ENCODE measurements around the gene DNER. TPM values are rescaled to one million over a fixed set of nuclear protein-coding genes. Genes with fewer than 3 reads are reported as not detected.
A peak's percentile ranks its signal among the peaks of the same experiment; 100 is the strongest.

DNER gene
- polyA plus RNA-seq, 3 donors, result 57.8 to 61.4 (median 61.3) TPM

DNA sequence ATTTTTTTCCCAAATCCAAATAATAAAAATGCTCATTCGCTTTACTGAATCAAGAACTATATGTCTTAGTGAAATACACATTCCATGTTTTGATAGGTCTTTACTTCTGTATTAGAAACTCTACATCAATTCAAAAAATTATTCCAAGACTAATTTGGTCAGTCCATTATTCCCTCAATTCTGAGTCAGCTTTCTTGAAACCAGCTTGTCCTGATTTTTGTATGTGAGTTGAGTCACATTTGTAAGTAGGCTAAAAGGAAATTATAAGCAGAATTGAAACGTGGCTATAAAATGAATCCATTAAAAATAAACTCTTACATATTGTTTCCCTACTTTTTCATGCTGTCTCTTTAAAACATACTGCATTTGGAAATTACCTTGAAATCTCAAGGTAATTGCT, 113.0 kb downstream of the DNER start:
- DNase-seq (ENCODE audit: extremely low read depth in 1 of 11, low read depth in 9 of 11, low spot score in 4 of 11), result no peak

DNA sequence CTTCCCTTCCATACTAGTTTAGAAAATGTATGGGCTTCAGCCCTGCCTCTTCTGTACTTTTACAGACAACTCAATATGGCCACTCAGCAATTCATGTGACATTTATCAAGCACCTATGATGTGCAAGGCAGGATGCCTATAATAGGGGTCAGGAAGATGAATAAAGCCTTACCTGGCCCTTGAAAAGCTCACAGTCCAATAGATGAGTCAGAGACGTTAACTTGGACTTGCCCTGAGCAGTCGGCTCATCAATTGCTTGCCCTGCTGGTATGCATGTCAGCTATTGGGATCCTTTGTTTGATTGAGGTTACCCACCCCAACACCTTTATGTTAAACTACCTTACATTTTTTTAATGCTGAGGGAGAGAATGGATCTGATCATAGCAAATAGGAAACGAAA, 116.1 kb downstream of the DNER start:
- no peak for DNase-seq (ENCODE audit: extremely low read depth in 1 of 11, low read depth in 9 of 11, low spot score in 4 of 11)

DNA sequence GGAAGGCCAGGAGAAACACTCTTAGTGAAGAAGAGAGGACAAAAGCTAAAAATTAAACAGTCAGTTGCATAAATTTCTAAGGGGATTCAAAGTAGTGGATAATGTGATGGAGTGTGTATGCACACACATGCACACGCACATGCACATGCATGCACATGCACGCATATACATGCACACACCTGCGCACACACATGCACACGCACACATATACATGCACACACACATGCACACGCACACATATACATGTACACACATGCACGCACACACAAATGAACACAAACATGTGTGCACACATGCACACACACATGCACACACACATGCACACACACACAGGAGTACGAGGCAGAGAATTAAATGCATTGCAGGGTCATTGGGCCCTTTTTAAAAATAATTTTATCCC, 117.6 kb downstream of the DNER start:
- DNase-seq (ENCODE audit: extremely low read depth in 1 of 11, low read depth in 9 of 11, low spot score in 4 of 11), result no peak

GRCh38 chr2:229591611-229592010, 122.7 kb downstream of the DNER start:
- DNase-seq (ENCODE audit: extremely low read depth in 1 of 11, low read depth in 9 of 11, low spot score in 4 of 11), result no peak

GRCh38 chr2:229586746-229587705, 127.3 kb downstream of the DNER start:
- DNase-seq (ENCODE audit: extremely low read depth in 1 of 11, low read depth in 9 of 11, low spot score in 4 of 11), result peak; percentile 40 to 75 (median 68)

DNA sequence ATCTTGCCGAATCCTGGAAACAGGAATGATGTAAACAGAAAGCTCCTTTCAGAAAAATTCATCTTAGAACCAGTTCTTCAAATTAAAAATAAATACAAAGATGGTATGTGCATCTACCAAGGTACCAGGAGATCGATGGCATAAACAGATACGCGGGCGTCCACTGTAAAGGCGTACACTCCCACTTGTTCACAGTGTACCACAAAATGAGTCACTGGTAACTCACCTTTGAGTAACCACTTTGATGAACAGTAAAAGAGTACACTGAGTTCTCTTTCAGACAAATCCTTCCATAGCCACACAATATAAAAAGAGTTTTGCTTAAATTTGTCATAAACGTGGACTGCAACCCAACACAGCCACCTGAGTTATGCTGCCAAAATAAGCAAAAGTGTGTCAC, 128.3 kb downstream of the DNER start:
- DNase-seq (ENCODE audit: extremely low read depth in 1 of 11, low read depth in 9 of 11, low spot score in 4 of 11), result no peak

GRCh38 chr2:229582151-229582550, 132.2 kb downstream of the DNER start:
- DNase-seq (ENCODE audit: extremely low read depth in 1 of 11, low read depth in 9 of 11, low spot score in 4 of 11), result no peak

DNA sequence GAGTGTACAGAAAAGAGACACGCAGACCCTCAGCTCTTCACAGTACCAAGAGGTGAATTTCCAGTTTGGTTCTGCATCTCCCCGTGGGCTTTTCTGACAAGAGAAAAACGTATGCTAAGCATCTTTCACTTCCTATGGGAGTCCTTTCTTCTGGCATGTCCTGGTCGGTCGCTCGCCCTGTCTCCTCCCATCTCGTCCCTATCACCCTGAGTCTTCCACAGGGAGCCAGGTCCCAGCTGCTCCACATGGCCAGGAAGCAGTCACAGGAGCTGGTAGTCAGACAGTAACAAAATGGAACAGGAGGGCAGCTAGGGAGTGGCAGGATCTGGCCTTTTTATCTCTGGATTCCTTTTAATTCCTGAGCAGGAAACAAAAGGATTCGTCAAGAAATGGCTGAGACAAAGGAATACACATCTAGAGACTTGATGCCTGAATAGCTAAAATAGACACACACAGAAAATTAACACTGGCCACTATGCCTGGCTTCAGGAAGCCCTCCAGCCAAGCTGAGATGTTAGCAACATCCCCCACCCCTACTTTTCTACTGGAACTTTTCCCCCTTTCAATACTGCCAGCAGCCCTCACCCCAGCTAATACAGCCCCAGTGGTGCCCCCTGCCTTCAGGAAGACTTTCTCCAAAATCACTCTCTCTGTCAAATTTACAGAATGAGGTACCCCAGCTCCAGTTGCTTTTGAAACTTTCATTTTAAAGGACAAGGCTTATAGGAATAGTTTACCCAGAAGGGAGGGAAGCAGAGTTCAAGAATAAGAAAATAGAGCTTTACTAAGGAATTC, 136.1 kb downstream of the DNER start:
- DNase-seq (ENCODE audit: extremely low read depth in 1 of 11, low read depth in 9 of 11, low spot score in 4 of 11), result no peak

DNA sequence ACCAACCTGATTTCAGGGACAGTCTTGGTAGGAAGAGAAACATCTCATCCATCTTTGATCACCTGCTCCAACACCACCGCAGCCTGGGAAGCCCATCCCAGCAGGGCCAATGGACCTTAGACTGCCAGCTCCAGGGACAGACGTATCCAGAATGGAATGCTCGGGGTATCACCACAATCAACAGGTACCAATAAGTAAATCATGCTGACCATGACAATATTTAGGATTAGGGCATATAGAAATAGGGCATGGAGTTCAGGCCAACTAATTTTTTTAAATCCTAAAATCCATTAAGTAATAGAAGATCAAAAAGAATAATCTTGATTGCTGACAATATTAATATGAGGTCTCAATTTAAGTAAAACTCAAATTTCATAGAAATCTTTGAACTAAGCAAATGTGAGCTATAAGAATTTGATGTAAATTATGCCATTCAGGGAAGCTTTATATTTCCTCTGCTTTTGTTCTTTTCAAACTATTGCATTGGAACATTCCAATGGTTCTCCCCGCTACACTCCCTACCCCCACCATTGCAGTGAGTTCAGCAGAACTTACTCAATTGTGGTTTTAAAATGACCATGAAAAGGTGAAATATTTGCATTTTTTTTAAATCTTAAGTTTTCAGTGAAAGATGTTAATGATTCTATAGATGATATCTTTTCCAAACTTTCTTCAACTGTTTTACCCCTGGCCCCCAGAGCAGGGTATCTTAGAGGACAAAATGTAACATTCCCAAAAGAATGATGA, 138.6 kb downstream of the DNER start:
- no peak for DNase-seq (ENCODE audit: extremely low read depth in 1 of 11, low read depth in 9 of 11, low spot score in 4 of 11)

- no peak for DNase-seq (ENCODE audit: extremely low read depth in 1 of 11, low read depth in 9 of 11, low spot score in 4 of 11)
Observed at GRCh38 chr2:229572507-229573271, 141.7 kb downstream of the DNER start.

DNA sequence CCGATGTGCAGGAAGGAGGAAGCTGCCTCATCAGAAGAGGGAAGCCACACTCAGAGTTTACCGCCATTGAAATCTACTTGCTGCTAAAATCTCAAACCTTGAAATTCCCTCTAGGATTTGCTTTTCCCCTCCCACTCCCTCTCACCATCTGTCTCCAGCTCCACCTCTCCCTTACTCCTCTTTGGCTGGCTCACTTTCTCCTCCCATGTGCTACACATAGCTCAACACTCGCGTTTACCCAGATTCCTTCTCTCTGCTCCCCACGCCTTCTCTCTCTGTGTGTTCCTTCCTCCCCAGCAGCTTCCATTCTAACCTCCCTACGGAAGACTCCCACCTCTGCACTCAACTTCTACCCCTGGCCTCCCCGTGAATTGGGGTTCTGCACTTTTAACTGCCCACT, 143.1 kb downstream of the DNER start:
- no peak for DNase-seq (ENCODE audit: extremely low read depth in 1 of 11, low read depth in 9 of 11, low spot score in 4 of 11)

DNA sequence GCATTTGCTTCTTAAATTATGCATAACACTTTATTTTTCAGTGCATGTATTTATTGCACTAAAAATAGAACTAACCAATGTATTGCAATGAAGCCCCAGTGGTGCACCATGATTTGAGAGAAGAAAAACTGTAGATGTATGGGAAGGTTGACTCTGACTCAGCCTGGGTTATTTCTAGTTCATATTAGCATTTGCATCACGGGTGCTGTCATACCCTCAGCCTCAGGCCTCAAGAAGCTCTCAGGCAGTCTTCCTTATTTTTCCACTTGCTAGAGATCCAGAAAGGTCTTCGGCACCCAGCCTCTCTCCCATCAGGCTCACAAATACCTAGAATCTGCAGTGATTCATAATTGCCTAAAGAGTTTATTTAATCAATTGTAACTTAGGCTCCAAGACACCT, 148.0 kb downstream of the DNER start:
- DNase-seq (ENCODE audit: extremely low read depth in 1 of 11, low read depth in 9 of 11, low spot score in 4 of 11), result no peak

DNA sequence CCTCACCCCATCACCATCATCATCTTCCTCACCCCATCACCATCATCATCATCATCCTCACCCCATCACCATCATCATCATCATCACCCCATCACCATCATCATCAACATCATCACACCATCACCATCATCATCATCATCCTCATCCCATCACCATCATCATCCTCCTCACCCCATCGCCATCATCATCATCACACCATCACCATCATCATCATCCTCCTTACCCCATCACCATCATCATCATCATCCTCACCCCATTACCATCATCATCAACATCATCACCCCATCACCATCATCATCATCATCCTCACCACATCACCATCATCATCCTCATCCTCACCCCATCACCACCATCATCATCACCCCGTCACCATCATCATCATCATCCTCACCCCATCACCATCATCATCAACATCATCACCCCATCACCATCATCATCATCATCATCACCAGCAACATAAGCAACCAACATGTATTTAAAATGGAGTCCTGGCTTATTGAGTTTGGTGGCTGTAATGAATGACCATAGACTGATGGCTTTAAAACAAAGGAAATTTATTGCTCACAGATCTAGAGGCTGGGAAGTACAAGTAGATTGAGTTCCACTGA, 150.0 kb downstream of the DNER start:
- DNase-seq (ENCODE audit: extremely low read depth in 1 of 11, low read depth in 9 of 11, low spot score in 4 of 11), result no peak

GRCh38 chr2:229563388-229563787, 151.0 kb downstream of the DNER start:
- DNase-seq (ENCODE audit: extremely low read depth in 1 of 11, low read depth in 9 of 11, low spot score in 4 of 11), result no peak

DNA sequence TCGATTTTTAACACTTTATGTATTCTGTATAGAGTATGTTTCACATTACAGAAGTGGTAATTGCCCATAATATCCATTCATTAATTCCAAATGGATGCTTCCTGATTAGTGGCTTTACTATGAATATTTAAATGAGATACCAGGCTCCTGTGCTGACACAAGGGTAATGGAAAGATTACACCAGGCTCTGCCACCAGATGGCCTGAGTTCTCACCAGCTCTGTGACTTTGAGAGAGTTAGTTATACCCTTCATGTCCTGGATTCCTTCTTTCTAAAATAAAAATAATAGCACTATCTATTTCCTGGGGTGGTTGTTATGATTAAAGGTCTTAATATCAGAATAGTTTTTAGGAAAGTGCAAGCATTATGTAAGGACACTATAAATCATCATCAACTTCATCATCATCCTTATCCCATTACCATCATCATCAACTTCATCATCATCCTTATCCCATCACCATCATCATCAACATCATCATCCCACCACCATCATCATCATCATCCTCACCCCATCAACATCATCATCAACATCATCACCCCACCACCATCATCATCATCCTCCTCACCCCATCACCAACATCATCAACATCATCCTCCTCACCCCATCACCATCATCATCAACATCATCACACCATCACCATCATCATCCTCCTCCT, 151.8 kb downstream of the DNER start:
- no peak for DNase-seq (ENCODE audit: extremely low read depth in 1 of 11, low read depth in 9 of 11, low spot score in 4 of 11)

- no peak for DNase-seq (ENCODE audit: extremely low read depth in 1 of 11, low read depth in 9 of 11, low spot score in 4 of 11)
Observed at GRCh38 chr2:229559986-229560385, 154.4 kb downstream of the DNER start.

- no peak for DNase-seq (ENCODE audit: extremely low read depth in 1 of 11, low read depth in 9 of 11, low spot score in 4 of 11)
Observed at GRCh38 chr2:229553091-229553490, 161.3 kb downstream of the DNER start.
